ENCODE measurements around the gene MEOX2.
A peak's percentile ranks its signal among the peaks of the same experiment; 100 is the strongest.

MEOX2 gene

DNA sequence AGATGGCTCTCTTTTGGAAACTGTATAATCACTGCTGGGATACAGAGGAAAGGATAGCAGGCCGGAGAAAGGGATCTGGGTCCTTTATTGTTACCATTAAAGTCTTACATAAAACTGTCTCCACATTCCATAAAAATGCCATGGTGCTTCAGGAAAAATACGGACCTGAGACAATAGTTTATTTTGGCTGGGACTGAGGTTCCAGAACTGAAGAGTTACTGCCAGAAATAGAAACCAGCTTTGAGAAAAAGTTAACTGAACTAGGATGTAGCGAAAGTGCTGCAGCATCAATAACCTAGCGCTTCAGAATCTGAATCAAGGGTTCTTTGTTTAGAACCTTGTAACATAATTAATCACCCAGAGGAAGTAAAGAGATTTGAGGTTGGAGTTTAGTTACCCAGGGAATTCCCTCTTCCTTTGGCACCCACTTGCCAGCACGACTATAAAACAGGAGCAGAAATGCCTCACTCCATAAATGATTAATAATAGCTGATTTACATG lies 38.0 kb downstream of the MEOX2 start:
- peak; percentile 64 for DNase-seq (ENCODE audit: low read depth, low spot score)
- TF ChIP-seq FOXP2 (optimal IDR thresholded peaks at IDR 0.05; ENCODE audit: control extremely low read depth, extremely low read length, insufficient read depth) (no peak), POLR2AphosphoS5 (IDR thresholded peaks at IDR 0.05; ENCODE audit: borderline replicate concordance, low read depth, low read length) (peak; percentile 73; the same call in 1 of the 2 replicates)
- H3K4me3 ChIP-seq = peak overlapping the region; percentile 5; the same call in 1 of the 2 replicates
- no peak overlapping the region for H3K27ac ChIP-seq
- no peaks in the 10 kb centered on the region for H3K36me3 ChIP-seq (ENCODE audit: insufficient read depth, low read length)
- H3K9ac ChIP-seq (ENCODE audit: insufficient read length) = no peak overlapping the region
- no peaks in the 10 kb centered on the region for H3K9me3 ChIP-seq (ENCODE audit: low read depth, low read length)

DNA sequence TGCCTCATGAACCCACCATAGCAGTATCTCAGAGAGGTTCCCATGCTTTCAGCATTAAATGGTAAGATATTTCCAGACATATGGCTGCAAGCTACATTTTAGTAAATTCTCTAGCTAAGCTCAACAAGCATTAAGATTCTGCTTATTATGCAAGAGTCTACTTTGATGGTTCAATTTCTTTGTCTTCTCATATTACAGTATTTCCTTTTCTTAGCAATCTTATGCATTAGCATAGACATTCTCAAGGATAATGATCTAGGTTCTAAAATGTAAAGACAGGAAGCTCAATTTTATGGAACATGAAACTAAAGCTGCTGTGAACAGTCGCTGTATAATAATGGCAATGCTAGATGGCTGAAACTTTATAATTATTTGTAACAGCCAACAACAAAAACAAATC lies 39.2 kb downstream of the MEOX2 start:
- TF ChIP-seq FOXP2 (optimal IDR thresholded peaks at IDR 0.05; ENCODE audit: control extremely low read depth, extremely low read length, insufficient read depth) = no peak
- TF ChIP-seq POLR2AphosphoS5 (IDR thresholded peaks at IDR 0.05; ENCODE audit: borderline replicate concordance, low read depth, low read length) = peak; percentile 59; the same call in 1 of the 2 replicates
- TF ChIP-seq EZH2 (IDR thresholded peaks at IDR 0.05) = no peak
- Histone ChIP-seq H3K36me3 (ENCODE audit: insufficient read depth, low read length) (no peaks in the 10 kb centered on the region), H3K27ac (peak overlapping the region; percentile 44; the same call in 1 of the 2 replicates), H3K9ac (ENCODE audit: insufficient read length) (no peak overlapping the region), H3K4me3 (0 out of 2 replicates have a peak overlapping the region, but pooled peaks have one; percentile 7), H3K9me3 (ENCODE audit: low read depth, low read length) (no peaks in the 10 kb centered on the region)
- DNase-seq (ENCODE audit: low read depth, low spot score) = peak; percentile 94

DNA sequence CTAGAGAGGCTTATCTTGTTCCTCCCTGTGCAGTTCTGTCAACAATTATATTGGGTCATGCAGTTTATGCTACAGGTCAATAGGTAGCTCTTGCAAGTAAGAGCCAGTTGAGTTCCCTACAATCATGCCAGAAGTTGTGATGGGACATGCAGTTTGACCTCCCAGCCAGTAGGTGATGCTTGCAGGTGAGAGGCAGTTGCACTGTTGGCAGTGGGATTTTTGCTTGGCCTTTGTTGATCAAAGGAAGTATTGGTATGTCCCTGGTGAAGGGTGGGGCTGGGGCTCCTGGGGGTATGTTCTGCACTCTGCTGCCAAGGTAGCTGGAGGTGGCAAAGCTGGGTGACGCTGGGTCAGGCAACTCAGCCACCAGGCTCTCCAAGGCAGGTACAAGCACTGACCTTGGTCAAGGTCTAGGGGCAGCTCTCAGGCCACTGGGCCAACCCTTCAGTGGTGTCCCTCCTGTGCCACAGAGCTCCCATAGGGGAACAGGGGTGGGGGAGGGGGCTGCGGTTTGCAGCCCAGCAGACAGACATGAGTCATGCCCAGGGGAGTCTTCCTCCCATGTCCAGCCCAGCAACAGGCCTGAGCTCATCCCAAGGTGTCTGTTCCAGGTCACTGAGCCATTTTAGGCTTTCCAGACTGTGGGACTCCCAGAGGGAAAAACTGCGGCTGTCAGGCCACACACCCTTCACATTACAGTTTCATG lies 43.3 kb downstream of the MEOX2 start:
- no peak for DNase-seq (ENCODE audit: low read depth, low spot score)
- H3K9me3 ChIP-seq (ENCODE audit: low read depth, low read length) = no peaks in the 10 kb centered on the region
- TF ChIP-seq POLR2AphosphoS5 (IDR thresholded peaks at IDR 0.05; ENCODE audit: borderline replicate concordance, low read depth, low read length) (no peak), EZH2 (IDR thresholded peaks at IDR 0.05) (no peak), FOXP2 (optimal IDR thresholded peaks at IDR 0.05; ENCODE audit: control extremely low read depth, extremely low read length, insufficient read depth) (no peak)

DNA sequence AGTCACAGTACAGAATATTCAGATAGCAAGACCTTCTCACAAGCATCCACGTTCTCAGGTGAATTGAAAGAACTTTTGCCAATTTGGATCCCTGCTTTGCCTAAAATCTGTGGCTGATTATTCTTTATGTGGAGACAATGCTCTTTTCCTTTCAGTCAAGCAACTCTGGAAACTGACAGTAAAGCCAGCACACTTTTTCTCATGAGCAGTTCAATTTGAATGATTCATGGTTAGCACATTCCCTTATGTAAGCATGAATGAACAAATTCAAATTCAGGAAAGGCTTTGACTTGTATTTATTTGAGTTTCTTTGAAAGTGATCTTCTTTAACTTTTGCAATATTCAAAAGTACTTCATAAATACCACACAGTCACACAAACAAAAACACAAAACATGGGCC lies 57.6 kb downstream of the MEOX2 start:
- TF ChIP-seq FOXP2 (optimal IDR thresholded peaks at IDR 0.05; ENCODE audit: control extremely low read depth, extremely low read length, insufficient read depth) (no peak), EZH2 (IDR thresholded peaks at IDR 0.05) (no peak), POLR2AphosphoS5 (IDR thresholded peaks at IDR 0.05; ENCODE audit: borderline replicate concordance, low read depth, low read length) (no peak)
- Histone ChIP-seq H3K36me3 (ENCODE audit: insufficient read depth, low read length) (no peaks in the 10 kb centered on the region), H3K4me3 (no peak overlapping the region)

More for the DNA sequence above, 43.3 kb downstream of the MEOX2 start:
- Histone ChIP-seq H3K36me3 (ENCODE audit: insufficient read depth, low read length) (no peaks in the 10 kb centered on the region), H3K9ac (ENCODE audit: insufficient read length) (no peak overlapping the region), H3K27ac (no peak overlapping the region), H3K4me3 (no peak overlapping the region)

DNA sequence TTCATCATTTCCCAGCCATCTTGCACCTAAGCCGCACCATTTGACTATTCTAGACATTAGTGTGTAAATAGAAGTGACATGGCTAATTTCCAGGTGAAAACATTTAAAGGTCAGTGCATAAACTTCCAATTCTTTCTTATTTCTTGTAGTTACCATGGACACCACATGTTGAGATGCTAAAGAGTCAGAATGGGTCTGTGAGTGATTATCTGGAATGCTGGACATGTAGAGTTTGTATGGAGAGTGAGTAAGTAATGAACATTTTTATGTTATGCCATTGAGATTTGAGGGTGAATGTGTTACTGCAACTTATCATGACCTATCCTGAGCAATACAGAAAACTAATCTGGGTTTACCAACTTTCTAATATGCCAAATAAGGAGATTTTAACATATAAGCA lies 60.4 kb downstream of the MEOX2 start:
- H3K9ac ChIP-seq (ENCODE audit: insufficient read length) = no peak overlapping the region
- H3K27ac ChIP-seq = no peak overlapping the region
- H3K9me3 ChIP-seq (ENCODE audit: low read depth, low read length) = no peaks in the 10 kb centered on the region
- no peaks in the 10 kb centered on the region for H3K36me3 ChIP-seq (ENCODE audit: insufficient read depth, low read length)
- no peak overlapping the region for H3K4me3 ChIP-seq
- no peak for DNase-seq (ENCODE audit: low read depth, low spot score)
- no peak for TF ChIP-seq POLR2AphosphoS5 (IDR thresholded peaks at IDR 0.05; ENCODE audit: borderline replicate concordance, low read depth, low read length)
- no peak for TF ChIP-seq FOXP2 (optimal IDR thresholded peaks at IDR 0.05; ENCODE audit: control extremely low read depth, extremely low read length, insufficient read depth)
- TF ChIP-seq EZH2 (IDR thresholded peaks at IDR 0.05) = no peak

More for the DNA sequence above, 57.6 kb downstream of the MEOX2 start:
- Histone ChIP-seq H3K9ac (ENCODE audit: insufficient read length) (no peak overlapping the region), H3K27ac (no peak overlapping the region), H3K9me3 (ENCODE audit: low read depth, low read length) (no peaks in the 10 kb centered on the region)
- no peak for DNase-seq (ENCODE audit: low read depth, low spot score)

DNA sequence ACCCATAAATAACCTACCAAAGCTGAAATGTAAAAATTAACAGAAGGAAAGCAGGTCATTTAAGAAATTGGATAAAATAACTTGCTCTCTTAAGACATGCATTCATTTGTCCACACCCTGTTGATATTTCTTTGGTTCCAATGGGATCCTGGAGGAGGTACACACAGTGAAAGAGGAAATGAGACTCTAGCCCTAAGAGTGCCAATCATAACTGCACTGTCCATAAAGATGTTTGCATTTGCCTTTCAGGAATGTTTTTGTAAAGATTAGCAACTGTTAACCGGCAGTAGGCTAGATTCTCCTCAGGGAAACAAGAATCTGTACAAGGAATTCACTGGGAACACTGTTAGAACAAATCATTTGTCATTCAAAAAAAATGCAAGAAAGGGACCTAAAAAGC lies 61.0 kb downstream of the MEOX2 start:
- no peak overlapping the region for H3K9ac ChIP-seq (ENCODE audit: insufficient read length)
- H3K9me3 ChIP-seq (ENCODE audit: low read depth, low read length) = no peaks in the 10 kb centered on the region
- no peak overlapping the region for H3K4me3 ChIP-seq
- no peak overlapping the region for H3K27ac ChIP-seq
- DNase-seq (ENCODE audit: low read depth, low spot score) = no peak
- no peak for TF ChIP-seq EZH2 (IDR thresholded peaks at IDR 0.05)
- no peak for TF ChIP-seq FOXP2 (optimal IDR thresholded peaks at IDR 0.05; ENCODE audit: control extremely low read depth, extremely low read length, insufficient read depth)
- H3K36me3 ChIP-seq (ENCODE audit: insufficient read depth, low read length) = no peaks in the 10 kb centered on the region

DNA sequence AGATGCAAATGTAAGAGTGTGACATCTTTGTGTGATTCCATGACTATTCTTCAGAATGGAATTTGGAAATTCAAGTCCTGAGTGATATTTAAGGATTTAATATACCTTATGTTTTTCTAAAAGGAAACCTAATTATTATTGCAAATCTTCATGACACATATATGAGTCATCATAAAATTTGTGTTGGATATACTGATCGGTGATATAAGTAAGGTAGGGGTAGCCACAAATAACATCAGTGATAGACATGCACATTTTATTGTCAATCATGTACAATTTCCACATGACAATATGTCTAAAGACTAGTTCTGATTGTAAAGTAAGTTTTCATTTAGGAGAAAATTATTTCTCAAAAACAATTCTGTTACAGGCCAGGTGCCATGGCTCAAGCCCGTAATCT lies 65.0 kb downstream of the MEOX2 start:
- Histone ChIP-seq H3K9me3 (ENCODE audit: low read depth, low read length) (no peaks in the 10 kb centered on the region), H3K9ac (ENCODE audit: insufficient read length) (no peak overlapping the region), H3K36me3 (ENCODE audit: insufficient read depth, low read length) (no peaks in the 10 kb centered on the region), H3K27ac (no peak overlapping the region), H3K4me3 (no peak overlapping the region)
- no peak for DNase-seq (ENCODE audit: low read depth, low spot score)
- TF ChIP-seq POLR2AphosphoS5 (IDR thresholded peaks at IDR 0.05; ENCODE audit: borderline replicate concordance, low read depth, low read length) = no peak
- no peak for TF ChIP-seq FOXP2 (optimal IDR thresholded peaks at IDR 0.05; ENCODE audit: control extremely low read depth, extremely low read length, insufficient read depth)
- no peak for TF ChIP-seq EZH2 (IDR thresholded peaks at IDR 0.05)

DNA sequence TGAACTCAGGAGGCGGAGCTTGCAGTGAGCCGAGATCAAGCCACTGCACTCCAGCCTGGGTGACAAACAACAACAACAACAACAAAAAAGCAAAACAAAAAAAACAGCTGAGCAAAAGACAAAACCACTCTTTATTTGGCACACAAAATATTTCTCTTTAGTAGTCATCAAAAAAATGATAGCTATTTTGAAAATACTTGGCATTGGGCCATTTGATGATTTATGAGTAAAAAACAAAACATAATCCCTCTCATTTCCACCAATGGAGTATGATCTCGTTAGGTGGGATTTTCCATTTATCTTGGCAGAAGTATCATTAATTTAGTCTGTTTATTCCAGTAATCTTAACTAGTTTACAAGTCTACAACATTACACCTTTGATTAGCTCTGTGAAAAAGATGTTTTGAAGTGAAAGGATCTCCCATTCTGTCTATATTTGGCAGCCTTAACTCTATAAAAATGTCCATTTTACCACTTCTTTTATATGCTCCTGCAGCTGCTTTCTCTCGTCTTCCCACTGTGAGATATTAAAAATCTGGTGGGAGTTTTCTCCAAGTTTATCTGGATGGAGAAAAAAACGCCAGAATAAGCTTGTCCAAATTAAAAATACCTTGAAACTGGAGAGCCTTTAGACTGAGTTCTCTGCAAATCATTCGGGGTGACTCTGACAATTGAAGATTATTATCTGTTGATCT lies 65.8 kb downstream of the MEOX2 start:
- TF ChIP-seq EZH2 (IDR thresholded peaks at IDR 0.05) (no peak), FOXP2 (optimal IDR thresholded peaks at IDR 0.05; ENCODE audit: control extremely low read depth, extremely low read length, insufficient read depth) (no peak), POLR2AphosphoS5 (IDR thresholded peaks at IDR 0.05; ENCODE audit: borderline replicate concordance, low read depth, low read length) (no peak)
- no peak overlapping the region; the same call in 1 of the 2 replicates for H3K27ac ChIP-seq
- no peak overlapping the region for H3K9ac ChIP-seq (ENCODE audit: insufficient read length)
- H3K4me3 ChIP-seq = no peak overlapping the region
- H3K9me3 ChIP-seq (ENCODE audit: low read depth, low read length) = no peaks in the 10 kb centered on the region
- H3K36me3 ChIP-seq (ENCODE audit: insufficient read depth, low read length) = no peaks in the 10 kb centered on the region
- no peak for DNase-seq (ENCODE audit: low read depth, low spot score)
